GM12878 (cell line): ENCODE data around the gene CEP135. TPM values are rescaled to one million over a fixed set of nuclear protein-coding genes. Genes with fewer than 3 reads are reported as not detected.

Experiments
- ATAC-seq: fragments of 200-7000 bp; cut with Tn5 transposase; 3 replicates; pipeline ENCODE4 v1.9.1; 2020; ENCODE audit warnings: mild to moderate bottlenecking, moderate library complexity
- BruUV-seq: library from RNA; stranded (reverse); fragments of 400-500 nt; replicated peaks from 2 replicates; lab custom pipeline; 2021; lab: Mats Ljungman, UMichigan
- CTCF ChIA-PET: fragments of 300-600 bp; sonication (Branson Sonifier 250); formaldehyde crosslinking; extraction: SDS; loops from one replicate; lab custom pipeline; 2021; ENCODE audit warnings: inconsistent platforms; lab: Yijun Ruan, JAX
- POLR2A ChIA-PET: fragments of 350-600 bp; formaldehyde crosslinking; extraction: SDS; loops from one replicate; lab custom pipeline; 2021; ENCODE audit warnings: inconsistent platforms; lab: Charles Lee
- RAD21 ChIA-PET: fragments of 300-600 bp; sonication (Branson Sonifier 250); formaldehyde crosslinking; loops from one replicate; lab custom pipeline; 2023; ENCODE audit warnings: antibody characterized with exemption; ENCODE audit not compliant: unreplicated experiment; lab: Charles Lee
- SMC1A ChIA-PET: fragments of 300-600 bp; sonication (Branson Sonifier 250); formaldehyde crosslinking; loops from one replicate; lab custom pipeline; 2023; ENCODE audit not compliant: unreplicated experiment, uncharacterized antibody; lab: Charles Lee
- DNase-seq: peaks from one replicate; pipeline ENCODE4 v3.0.0-alpha.2; 2011; ENCODE audit warnings: low read depth, low spot score
- FAIRE-seq: peaks from 3 replicates; lab custom pipeline; 2011; peaks lifted over from hg19 to GRCh38; lab: Jason Lieb, UNC
- H2AFZ ChIP-seq: 2 replicates; pipeline ENCODE4 v1.6.0; 2011; ENCODE audit warnings: low read depth, low read length, control low read depth; ENCODE audit not compliant: control insufficient read depth
- H3K27ac ChIP-seq: 2 replicates; pipeline ENCODE4 v1.5.1; 2011; ENCODE audit warnings: control low read depth; ENCODE audit not compliant: control insufficient read depth, insufficient read depth
- H3K27me3 ChIP-seq, 2 experiments: replicated peaks in 1 of 2; 2 replicates each; pipeline versions ENCODE4 v1.6.0 to v1.6.1; 2011; ENCODE audit warnings: low read length in 1 of 2; ENCODE audit not compliant: control insufficient read depth in 2 of 2, insufficient read depth in 2 of 2
- H3K36me3 ChIP-seq, 2 experiments: 2 replicates each; pipeline ENCODE4 v1.5.1; 2011; ENCODE audit warnings: low read length in 1 of 2; ENCODE audit not compliant: control insufficient read depth in 2 of 2, insufficient read depth in 2 of 2
- H3K4me1 ChIP-seq: 2 replicates; pipeline ENCODE4 v1.6.1; 2011; ENCODE audit warnings: mild to moderate bottlenecking, low read length, moderate library complexity, mixed read lengths; ENCODE audit not compliant: control insufficient read depth, insufficient read depth
- H3K4me2 ChIP-seq: 2 replicates; pipeline ENCODE4 v1.6.0; 2011; ENCODE audit warnings: control low read depth; ENCODE audit not compliant: control insufficient read depth, insufficient read depth
- H3K4me3 ChIP-seq: fragments of 200-600 bp; sonication (generic); 2 replicates; pipeline ENCODE4 v1.5.1; 2016
- H3K79me2 ChIP-seq: 2 replicates; pipeline ENCODE4 v1.6.0; 2011; ENCODE audit warnings: low read length; ENCODE audit not compliant: control insufficient read depth, insufficient read depth
- H3K9ac ChIP-seq: 2 replicates; pipeline ENCODE4 v1.8.0; 2011; ENCODE audit warnings: low read length, control low read depth, mixed read lengths; ENCODE audit not compliant: control insufficient read depth, insufficient read depth
- H3K9me3 ChIP-seq: replicated peaks from 3 replicates; pipeline ENCODE4 v1.5.1; 2011; ENCODE audit warnings: mild to moderate bottlenecking, low read length; ENCODE audit not compliant: control insufficient read depth, insufficient read depth
- H4K20me1 ChIP-seq: 2 replicates; pipeline ENCODE4 v1.6.0; 2011; ENCODE audit not compliant: control insufficient read depth, insufficient read depth
- BRCA1 ChIP-seq: IDR thresholded peaks from 2 replicates; pipeline ENCODE4 v1.6.1; 2011; ENCODE audit warnings: low read depth, low read length, improper control_type of control experiment
- CBX3 ChIP-seq: fragments of 200-600 bp; sonication (generic); IDR thresholded peaks from 2 replicates; pipeline ENCODE4 v1.6.1; 2016; ENCODE audit warnings: low read depth, borderline replicate concordance
- CBX5 ChIP-seq: sonication (generic); IDR thresholded peaks from 2 replicates; pipeline ENCODE4 v1.6.1; 2016; ENCODE audit warnings: low read depth, moderate library complexity, mild to moderate bottlenecking, inconsistent platforms
- HDAC6 ChIP-seq: fragments of 200-600 bp; sonication (generic); IDR thresholded peaks from one replicate; pipeline ENCODE4 v1.8.0; 2017; ENCODE audit warnings: antibody characterized with exemption; ENCODE audit not compliant: unreplicated experiment
- IKZF1 ChIP-seq: fragments of 450-650 bp; conservative IDR thresholded peaks from 2 replicates; pipeline ENCODE4 v1.6.1; 2017; ENCODE audit warnings: antibody characterized with exemption, mild to moderate bottlenecking
- LARP7 ChIP-seq: fragments of 450-650 bp; IDR thresholded peaks from 2 replicates; pipeline ENCODE4 v1.6.1; 2017; ENCODE audit warnings: mild to moderate bottlenecking
- MEF2A ChIP-seq: IDR thresholded peaks from 2 replicates; pipeline ENCODE4 v1.6.1; 2011; ENCODE audit warnings: low read depth, mild to moderate bottlenecking, low read length, moderate library complexity; ENCODE audit not compliant: insufficient read depth
- NFYA ChIP-seq: IDR thresholded peaks from 2 replicates; pipeline ENCODE4 v1.6.1; 2011; ENCODE audit warnings: low read depth, mild to moderate bottlenecking, low read length, improper control_type of control experiment, borderline replicate concordance
- NR2C2 ChIP-seq: IDR thresholded peaks from 2 replicates; pipeline ENCODE4 v1.6.1; 2011; ENCODE audit warnings: borderline replicate concordance, low read depth; ENCODE audit not compliant: control insufficient read depth, insufficient read length
- PAX8 ChIP-seq: fragments of 450-650 bp; IDR thresholded peaks from 2 replicates; pipeline ENCODE4 v1.6.1; 2017; ENCODE audit warnings: mild to moderate bottlenecking, moderate library complexity
- SRF ChIP-seq, 2 experiments: IDR thresholded peaks; 2 replicates each; pipeline ENCODE4 v1.6.1; 2011; ENCODE audit warnings: low read depth in 2 of 2, low read length in 2 of 2, mild to moderate bottlenecking in 1 of 2, moderate library complexity in 1 of 2
- STAT1 ChIP-seq: fragments of 450-650 bp; conservative IDR thresholded peaks from 2 replicates; pipeline ENCODE4 v1.6.1; 2014; ENCODE audit warnings: antibody characterized with exemption, mild to moderate bottlenecking
- SUPT20H ChIP-seq: IDR thresholded peaks from 2 replicates; pipeline ENCODE4 v1.6.1; 2011; ENCODE audit warnings: low read depth, mild to moderate bottlenecking, low read length, moderate library complexity, borderline replicate concordance; ENCODE audit not compliant: control insufficient read depth
- WRNIP1 ChIP-seq: IDR thresholded peaks from 2 replicates; pipeline ENCODE4 v1.6.1; 2011; ENCODE audit warnings: low read depth, low read length, improper control_type of control experiment, borderline replicate concordance
- YY1 ChIP-seq: IDR thresholded peaks from 2 replicates; pipeline ENCODE4 v1.6.1; 2011; ENCODE audit warnings: low read depth, mild to moderate bottlenecking, low read length
- WGBS: methylation state at CpG from one replicate; pipeline ENCODE4 v1.1.6; 2016; ENCODE audit warnings: low lambda C conversion rate; ENCODE audit not compliant: insufficient replicate concordance, insufficient coverage; ENCODE audit errors: missing lambda C conversion rate; 5-methylcytosine and 5-hydroxymethylcytosine counted together
- in situ Hi-C: fragments of 300-500 bp; cut with MboI; formaldehyde crosslinking; loops from 9 replicates; pipeline ENCODE4 v1.14.3; 2018; ENCODE audit warnings: mixed read lengths
- intact Hi-C: fragments of 100-400 bp; cut with micrococcal nuclease; formaldehyde crosslinking; loops from one replicate; pipeline ENCODE4 v1.14.2; 2022; ENCODE audit not compliant: unreplicated experiment
- polyA plus RNA-seq, 11 experiments: library from polyadenylated mRNA; depleted of rRNA in 4 of 11; unstranded in 6 of 11; stranded (reverse) in 5 of 11; fragments of >200 nt; fragmentation: Nextera tagmentation in 4 of 11; fragmentation: Illumina TruSeq in 1 of 11; extraction: Ambion mirVana in 4 of 11; extraction: Trizol in 1 of 11; gene quantifications; 1 replicate in 1 of 11; 2 replicates in 10 of 11; pipeline versions ENCODE4 v1.2.1 to v1.2.3, GENCODE V29; 2011 to 2016; ENCODE audit warnings: inconsistent platforms in 2 of 11, missing spikeins in 2 of 11, low read depth in 1 of 11
- total RNA-seq, 4 experiments: library from RNA; depleted of rRNA in 3 of 4; stranded (reverse); fragments of >200 nt in 3 of 4; fragmentation: Illumina TruSeq in 1 of 4; extraction: Trizol in 1 of 4; gene quantifications; 2 replicates each; pipeline versions ENCODE4 v1.2.1 to v1.2.3, GENCODE V29; 2013 to 2021
- TF ChIP-seq, protein P1 (sequence below): fragments of 150-350 bp; IDR thresholded peaks from 2 replicates; pipeline ENCODE4 v1.6.1; 2016; ENCODE audit warnings: low read depth, low read length
- TF ChIP-seq, protein P2 (sequence below): IDR thresholded peaks from 2 replicates; pipeline ENCODE4 v1.6.1; 2012; ENCODE audit warnings: improper control_type of control experiment, low read depth, low read length; ENCODE audit not compliant: insufficient replicate concordance

Gene CEP135
- total and polyA plus RNA-seq, 10 of the 15 experiments (the other 5 are each of a cell fraction or from before 2014, with no cell fraction given) = 2.9 to 13.6 (median 10.1) TPM

DNA sequence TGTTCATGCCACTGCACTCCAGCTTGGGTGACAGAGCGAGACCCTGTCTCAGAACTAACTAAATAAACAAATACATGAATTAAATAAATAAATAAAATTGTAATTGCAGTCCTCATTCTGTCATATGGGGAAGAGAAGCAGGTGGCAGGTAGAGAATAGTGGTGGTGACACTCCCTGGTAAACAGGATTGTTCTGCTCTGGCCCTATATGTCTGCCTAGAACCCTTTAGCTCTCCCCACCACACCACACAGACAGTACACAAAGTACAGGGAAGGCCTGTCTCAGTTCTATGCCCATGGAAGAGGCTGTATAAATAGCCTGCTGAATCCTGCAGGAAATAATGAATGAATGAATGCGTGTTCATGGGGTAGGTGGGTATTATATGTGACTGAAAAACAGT lies 117.7 kb downstream of the CEP135 start:
- RAD21 ChIA-PET = no interaction called here
- H3K4me3 ChIP-seq = no peak overlapping the region
- CTCF ChIA-PET = no interaction called here
- no peaks in the 10 kb centered on the region for H3K79me2 ChIP-seq
- FAIRE-seq = no peak
- POLR2A ChIA-PET = no interaction called here
- no peaks in the 10 kb centered on the region for H3K4me1 ChIP-seq
- no peaks in the 10 kb centered on the region for H4K20me1 ChIP-seq
- WGBS = 18% methylated on average over 2 of the region's 2 CpGs
- in situ Hi-C loops (no loop called here), intact Hi-C loops (no loop called here)
- BruUV-seq = no TSS peak
- no peak for ATAC-seq
- no peak overlapping the region for H3K27ac ChIP-seq
- no peaks in the 10 kb centered on the region for H3K36me3 ChIP-seq
- no peak overlapping the region for H2AFZ ChIP-seq
- no peak for TF ChIP-seq HDAC6
- no peak for TF ChIP-seq MEF2A
- no peak for TF ChIP-seq SRF (IDR thresholded peaks at IDR 0.05; ENCODE audit: low read depth in 2 of 2, low read length in 2 of 2)
- no peak for TF ChIP-seq SUPT20H
- TF ChIP-seq, protein P1, sequence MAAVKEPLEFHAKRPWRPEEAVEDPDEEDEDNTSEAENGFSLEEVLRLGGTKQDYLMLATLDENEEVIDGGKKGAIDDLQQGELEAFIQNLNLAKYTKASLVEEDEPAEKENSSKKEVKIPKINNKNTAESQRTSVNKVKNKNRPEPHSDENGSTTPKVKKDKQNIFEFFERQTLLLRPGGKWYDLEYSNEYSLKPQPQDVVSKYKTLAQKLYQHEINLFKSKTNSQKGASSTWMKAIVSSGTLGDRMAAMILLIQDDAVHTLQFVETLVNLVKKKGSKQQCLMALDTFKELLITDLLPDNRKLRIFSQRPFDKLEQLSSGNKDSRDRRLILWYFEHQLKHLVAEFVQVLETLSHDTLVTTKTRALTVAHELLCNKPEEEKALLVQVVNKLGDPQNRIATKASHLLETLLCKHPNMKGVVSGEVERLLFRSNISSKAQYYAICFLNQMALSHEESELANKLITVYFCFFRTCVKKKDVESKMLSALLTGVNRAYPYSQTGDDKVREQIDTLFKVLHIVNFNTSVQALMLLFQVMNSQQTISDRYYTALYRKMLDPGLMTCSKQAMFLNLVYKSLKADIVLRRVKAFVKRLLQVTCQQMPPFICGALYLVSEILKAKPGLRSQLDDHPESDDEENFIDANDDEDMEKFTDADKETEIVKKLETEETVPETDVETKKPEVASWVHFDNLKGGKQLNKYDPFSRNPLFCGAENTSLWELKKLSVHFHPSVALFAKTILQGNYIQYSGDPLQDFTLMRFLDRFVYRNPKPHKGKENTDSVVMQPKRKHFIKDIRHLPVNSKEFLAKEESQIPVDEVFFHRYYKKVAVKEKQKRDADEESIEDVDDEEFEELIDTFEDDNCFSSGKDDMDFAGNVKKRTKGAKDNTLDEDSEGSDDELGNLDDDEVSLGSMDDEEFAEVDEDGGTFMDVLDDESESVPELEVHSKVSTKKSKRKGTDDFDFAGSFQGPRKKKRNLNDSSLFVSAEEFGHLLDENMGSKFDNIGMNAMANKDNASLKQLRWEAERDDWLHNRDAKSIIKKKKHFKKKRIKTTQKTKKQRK = no peak
- no peak for TF ChIP-seq CBX3
- TF ChIP-seq, protein P2, sequence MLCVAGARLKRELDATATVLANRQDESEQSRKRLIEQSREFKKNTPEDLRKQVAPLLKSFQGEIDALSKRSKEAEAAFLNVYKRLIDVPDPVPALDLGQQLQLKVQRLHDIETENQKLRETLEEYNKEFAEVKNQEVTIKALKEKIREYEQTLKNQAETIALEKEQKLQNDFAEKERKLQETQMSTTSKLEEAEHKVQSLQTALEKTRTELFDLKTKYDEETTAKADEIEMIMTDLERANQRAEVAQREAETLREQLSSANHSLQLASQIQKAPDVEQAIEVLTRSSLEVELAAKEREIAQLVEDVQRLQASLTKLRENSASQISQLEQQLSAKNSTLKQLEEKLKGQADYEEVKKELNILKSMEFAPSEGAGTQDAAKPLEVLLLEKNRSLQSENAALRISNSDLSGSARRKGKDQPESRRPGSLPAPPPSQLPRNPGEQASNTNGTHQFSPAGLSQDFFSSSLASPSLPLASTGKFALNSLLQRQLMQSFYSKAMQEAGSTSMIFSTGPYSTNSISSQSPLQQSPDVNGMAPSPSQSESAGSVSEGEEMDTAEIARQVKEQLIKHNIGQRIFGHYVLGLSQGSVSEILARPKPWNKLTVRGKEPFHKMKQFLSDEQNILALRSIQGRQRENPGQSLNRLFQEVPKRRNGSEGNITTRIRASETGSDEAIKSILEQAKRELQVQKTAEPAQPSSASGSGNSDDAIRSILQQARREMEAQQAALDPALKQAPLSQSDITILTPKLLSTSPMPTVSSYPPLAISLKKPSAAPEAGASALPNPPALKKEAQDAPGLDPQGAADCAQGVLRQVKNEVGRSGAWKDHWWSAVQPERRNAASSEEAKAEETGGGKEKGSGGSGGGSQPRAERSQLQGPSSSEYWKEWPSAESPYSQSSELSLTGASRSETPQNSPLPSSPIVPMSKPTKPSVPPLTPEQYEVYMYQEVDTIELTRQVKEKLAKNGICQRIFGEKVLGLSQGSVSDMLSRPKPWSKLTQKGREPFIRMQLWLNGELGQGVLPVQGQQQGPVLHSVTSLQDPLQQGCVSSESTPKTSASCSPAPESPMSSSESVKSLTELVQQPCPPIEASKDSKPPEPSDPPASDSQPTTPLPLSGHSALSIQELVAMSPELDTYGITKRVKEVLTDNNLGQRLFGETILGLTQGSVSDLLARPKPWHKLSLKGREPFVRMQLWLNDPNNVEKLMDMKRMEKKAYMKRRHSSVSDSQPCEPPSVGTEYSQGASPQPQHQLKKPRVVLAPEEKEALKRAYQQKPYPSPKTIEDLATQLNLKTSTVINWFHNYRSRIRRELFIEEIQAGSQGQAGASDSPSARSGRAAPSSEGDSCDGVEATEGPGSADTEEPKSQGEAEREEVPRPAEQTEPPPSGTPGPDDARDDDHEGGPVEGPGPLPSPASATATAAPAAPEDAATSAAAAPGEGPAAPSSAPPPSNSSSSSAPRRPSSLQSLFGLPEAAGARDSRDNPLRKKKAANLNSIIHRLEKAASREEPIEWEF = no peak
- TF ChIP-seq YY1 = no peak
- TF ChIP-seq NFYA = no peak
- no peak for TF ChIP-seq IKZF1
- TF ChIP-seq LARP7 = no peak
- no peak for TF ChIP-seq STAT1
- TF ChIP-seq PAX8 = no peak
- no peak for TF ChIP-seq WRNIP1
- TF ChIP-seq NR2C2 = no peak
- no peak for TF ChIP-seq CBX5
- TF ChIP-seq BRCA1 = no peak
- no peak for DNase-seq
- SMC1A ChIA-PET = no interaction called here
- no peak overlapping the region for H3K9ac ChIP-seq
- H3K27me3 ChIP-seq = no peaks in the 10 kb centered on the region
- no peak overlapping the region for H3K4me2 ChIP-seq
- no peaks in the 10 kb centered on the region for H3K9me3 ChIP-seq
